Measurements from ENCODE around the gene CALM1.

DNA sequence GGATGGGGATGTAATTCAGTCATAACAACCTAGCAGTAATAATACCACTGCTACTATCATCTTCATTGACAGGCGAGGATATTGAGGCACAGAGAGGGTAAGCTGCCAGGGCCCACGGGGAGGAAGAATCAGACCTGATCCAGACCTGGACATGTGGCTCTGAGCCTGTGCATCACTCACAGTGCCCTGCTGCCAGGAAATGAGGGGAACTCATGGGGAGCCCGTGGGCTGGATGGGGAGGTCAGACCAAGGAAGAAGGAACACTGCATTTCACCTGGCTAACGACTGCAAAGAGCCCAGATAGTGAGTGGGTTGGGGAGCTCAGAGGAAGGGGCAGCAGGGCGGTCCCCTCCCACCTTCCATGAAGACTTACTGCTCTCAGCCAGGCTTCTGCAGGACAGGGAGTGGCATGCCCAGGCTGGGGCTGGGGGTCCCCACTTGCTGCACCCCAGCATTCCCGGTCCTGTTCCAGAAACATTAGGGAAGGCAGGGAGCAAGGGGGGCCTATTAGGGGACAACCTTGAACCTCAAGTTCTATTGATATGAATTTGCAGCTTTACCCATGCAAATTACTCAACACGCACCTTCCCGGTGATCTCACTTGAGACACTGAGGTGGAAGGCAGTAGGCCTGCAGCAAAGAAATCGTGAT is 37.7 kb downstream of the CALM1 start:
- TF ChIP-seq, protein P1, sequence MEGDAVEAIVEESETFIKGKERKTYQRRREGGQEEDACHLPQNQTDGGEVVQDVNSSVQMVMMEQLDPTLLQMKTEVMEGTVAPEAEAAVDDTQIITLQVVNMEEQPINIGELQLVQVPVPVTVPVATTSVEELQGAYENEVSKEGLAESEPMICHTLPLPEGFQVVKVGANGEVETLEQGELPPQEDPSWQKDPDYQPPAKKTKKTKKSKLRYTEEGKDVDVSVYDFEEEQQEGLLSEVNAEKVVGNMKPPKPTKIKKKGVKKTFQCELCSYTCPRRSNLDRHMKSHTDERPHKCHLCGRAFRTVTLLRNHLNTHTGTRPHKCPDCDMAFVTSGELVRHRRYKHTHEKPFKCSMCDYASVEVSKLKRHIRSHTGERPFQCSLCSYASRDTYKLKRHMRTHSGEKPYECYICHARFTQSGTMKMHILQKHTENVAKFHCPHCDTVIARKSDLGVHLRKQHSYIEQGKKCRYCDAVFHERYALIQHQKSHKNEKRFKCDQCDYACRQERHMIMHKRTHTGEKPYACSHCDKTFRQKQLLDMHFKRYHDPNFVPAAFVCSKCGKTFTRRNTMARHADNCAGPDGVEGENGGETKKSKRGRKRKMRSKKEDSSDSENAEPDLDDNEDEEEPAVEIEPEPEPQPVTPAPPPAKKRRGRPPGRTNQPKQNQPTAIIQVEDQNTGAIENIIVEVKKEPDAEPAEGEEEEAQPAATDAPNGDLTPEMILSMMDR (IDR thresholded peaks at IDR 0.05): no peak
- no peak for TF ChIP-seq EZH2 (IDR thresholded peaks at IDR 0.05)
- TF ChIP-seq EZH2phosphoT487 (IDR thresholded peaks at IDR 0.05): no peak
